WI38 (cell line): ENCODE data around the gene APOBEC2.

Source experiments
- H3K4me3 ChIP-seq: 2 replicates; pipeline ENCODE4 v1.5.1; 2011; ENCODE audit warnings: low read depth, mild to moderate bottlenecking, control low read depth, low read length
- TF ChIP-seq, protein P1 (sequence below): IDR thresholded peaks from 2 replicates; pipeline ENCODE4 v1.5.1; 2012; ENCODE audit warnings: low read depth, mild to moderate bottlenecking, control low read depth, low read length

Gene APOBEC2

GRCh38 chr6:41046084-41046483 lies 6.9 kb upstream of the APOBEC2 start:
- TF ChIP-seq, protein P1, sequence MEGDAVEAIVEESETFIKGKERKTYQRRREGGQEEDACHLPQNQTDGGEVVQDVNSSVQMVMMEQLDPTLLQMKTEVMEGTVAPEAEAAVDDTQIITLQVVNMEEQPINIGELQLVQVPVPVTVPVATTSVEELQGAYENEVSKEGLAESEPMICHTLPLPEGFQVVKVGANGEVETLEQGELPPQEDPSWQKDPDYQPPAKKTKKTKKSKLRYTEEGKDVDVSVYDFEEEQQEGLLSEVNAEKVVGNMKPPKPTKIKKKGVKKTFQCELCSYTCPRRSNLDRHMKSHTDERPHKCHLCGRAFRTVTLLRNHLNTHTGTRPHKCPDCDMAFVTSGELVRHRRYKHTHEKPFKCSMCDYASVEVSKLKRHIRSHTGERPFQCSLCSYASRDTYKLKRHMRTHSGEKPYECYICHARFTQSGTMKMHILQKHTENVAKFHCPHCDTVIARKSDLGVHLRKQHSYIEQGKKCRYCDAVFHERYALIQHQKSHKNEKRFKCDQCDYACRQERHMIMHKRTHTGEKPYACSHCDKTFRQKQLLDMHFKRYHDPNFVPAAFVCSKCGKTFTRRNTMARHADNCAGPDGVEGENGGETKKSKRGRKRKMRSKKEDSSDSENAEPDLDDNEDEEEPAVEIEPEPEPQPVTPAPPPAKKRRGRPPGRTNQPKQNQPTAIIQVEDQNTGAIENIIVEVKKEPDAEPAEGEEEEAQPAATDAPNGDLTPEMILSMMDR: no peak

GRCh38 chr6:41047306-41047705 lies 5.7 kb upstream of the APOBEC2 start:
- TF ChIP-seq, protein P1: no peak
- H3K4me3 ChIP-seq: no peak overlapping the region

More at GRCh38 chr6:41046084-41046483, 6.9 kb upstream of the APOBEC2 start:
- no peak overlapping the region for H3K4me3 ChIP-seq

DNA sequence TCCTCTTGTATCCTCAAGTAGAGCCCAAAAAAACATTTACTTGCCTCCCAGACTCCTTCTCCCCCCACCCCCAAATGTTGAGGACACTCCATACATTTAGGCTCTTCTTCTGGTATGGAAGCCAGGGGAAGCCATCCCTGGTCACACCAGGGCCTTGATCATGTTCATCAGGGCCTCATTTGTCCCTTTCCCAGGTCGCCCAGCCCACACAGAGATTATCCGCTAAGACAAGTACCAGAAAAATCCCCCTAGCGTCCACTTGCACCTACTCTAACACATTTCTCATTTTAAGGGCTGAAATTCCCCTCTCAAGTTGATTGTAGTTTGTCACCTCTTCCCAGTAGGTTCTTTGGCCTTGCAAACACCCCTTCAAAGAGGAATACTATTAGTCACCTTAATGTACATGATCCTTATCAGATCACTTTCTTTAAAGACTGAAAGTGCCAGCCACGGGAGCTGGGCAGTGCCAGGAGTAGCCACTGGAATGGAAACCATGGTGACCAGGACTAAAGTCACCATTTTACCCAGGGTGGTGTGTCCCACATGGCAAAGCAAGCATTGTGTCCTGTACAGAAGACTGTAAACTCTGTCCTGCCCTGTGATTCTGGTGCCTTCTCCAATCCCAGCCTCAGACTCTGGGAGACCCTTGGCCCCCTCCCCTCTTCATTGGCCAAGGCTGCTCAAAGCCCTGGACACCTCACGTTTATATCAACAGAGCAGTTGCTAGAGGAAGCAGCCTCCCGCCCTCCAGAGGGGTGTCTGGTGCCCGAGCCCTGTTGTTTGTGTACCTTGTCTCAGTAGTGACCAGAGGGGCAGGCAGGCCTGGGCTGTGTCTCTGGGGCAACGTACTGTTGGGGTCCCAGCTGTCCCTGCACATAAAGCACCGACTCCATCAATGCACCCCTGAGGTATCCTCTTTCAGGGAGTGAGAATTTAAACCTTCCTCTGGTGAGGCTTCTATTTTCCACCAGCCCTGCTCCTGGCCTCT lies 5.0 kb upstream of the APOBEC2 start:
- no peak overlapping the region for H3K4me3 ChIP-seq

DNA sequence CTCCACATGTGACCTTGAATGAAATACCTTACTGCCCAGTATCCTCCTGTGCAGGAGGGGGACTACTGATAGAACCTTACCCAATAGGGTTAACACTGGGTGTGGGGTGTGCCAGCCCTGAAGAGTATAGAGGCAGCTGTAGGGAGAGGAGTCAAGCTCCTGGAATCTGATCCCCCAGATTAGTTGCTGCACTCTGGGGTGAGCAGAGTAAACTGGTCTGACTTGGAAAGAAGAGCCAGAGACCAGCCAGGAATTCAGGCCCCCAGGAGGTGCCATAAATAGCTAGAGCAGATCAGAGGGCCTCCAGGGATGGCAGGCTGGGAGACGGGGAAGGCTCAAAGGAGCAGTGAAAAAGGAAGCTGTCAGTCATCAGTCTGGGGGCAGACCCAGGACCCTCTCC lies 3.5 kb upstream of the APOBEC2 start:
- H3K4me3 ChIP-seq: no peak overlapping the region
- TF ChIP-seq, protein P1: no peak

More for the DNA sequence above, 5.0 kb upstream of the APOBEC2 start:
- TF ChIP-seq, protein P1: no peak

DNA sequence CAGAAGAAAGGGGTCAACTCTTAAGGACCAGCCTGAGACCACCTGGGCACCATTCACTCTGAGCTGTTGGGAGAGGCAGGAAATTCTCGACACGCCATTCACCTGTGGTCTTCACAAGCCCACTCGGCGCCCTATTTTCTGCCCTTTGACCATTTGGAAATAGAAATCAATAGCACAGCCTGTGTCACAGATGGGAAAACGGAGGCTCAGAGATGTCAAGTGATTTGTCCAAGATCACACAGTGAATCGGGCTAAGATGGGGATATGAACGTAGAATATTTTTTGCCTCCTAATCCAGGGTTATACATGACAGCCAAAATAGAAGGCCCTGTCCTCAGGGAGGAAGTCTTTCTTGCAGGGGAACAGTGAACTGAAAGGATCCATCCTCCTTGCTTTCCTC lies 3.0 kb upstream of the APOBEC2 start:
- no peak overlapping the region for H3K4me3 ChIP-seq
- TF ChIP-seq, protein P1: no peak

- no peak overlapping the region for H3K4me3 ChIP-seq
- TF ChIP-seq, protein P1: no peak
Measured at GRCh38 chr6:41050536-41050935, 2.5 kb upstream of the APOBEC2 start.

- H3K4me3 ChIP-seq: no peak overlapping the region
- TF ChIP-seq, protein P1: no peak
Measured at GRCh38 chr6:41051873-41052272, 1.1 kb upstream of the APOBEC2 start.
